H1 (cell line): Measurements from ENCODE around the gene TLCD5. TPM values are rescaled to one million over a fixed set of nuclear protein-coding genes. Genes with fewer than 3 reads are reported as not detected.

ENCODE experiments used
- CTCF ChIA-PET: fragments of 300-600 bp; sonication (Branson Sonifier 250); formaldehyde crosslinking; loops from one replicate; lab custom pipeline; 2021; ENCODE audit not compliant: partially characterized antibody; lab: Charles Lee
- POLR2A ChIA-PET: fragments of 300-600 bp; sonication (Branson Sonifier 250); formaldehyde crosslinking; loops from one replicate; lab custom pipeline; 2021; ENCODE audit warnings: inconsistent platforms; ENCODE audit not compliant: partially characterized antibody; lab: Charles Lee
- DNase-seq, 2 experiments: peaks; one replicate each; pipeline versions ENCODE4 v3.0.0 to v3.0.0-alpha.2; 2010 to 2022; ENCODE audit warnings: low spot score in 2 of 2, low read depth in 1 of 2, mixed read lengths in 1 of 2
- FAIRE-seq: peaks from 2 replicates; lab custom pipeline; 2011; peaks lifted over from hg19 to GRCh38; lab: Jason Lieb, UNC
- H2AFZ ChIP-seq: 2 replicates; pipeline ENCODE4 v1.8.1; 2012; ENCODE audit warnings: low read length, inconsistent platforms
- H2AK5ac ChIP-seq: 2 replicates; pipeline ENCODE4 v1.6.1; 2013; ENCODE audit warnings: low read depth, low read length
- H2BK120ac ChIP-seq: replicated peaks from 2 replicates; pipeline ENCODE3; 2013; ENCODE audit warnings: low read depth, low read length, inconsistent platforms
- H2BK12ac ChIP-seq: 2 replicates; pipeline ENCODE4 v1.6.1; 2013; ENCODE audit warnings: low read depth, low read length
- H2BK15ac ChIP-seq: 2 replicates; pipeline ENCODE4 v1.6.1; 2013; ENCODE audit warnings: low read length
- H2BK20ac ChIP-seq: 2 replicates; pipeline ENCODE4 v1.6.1; 2013; ENCODE audit warnings: low read length
- H2BK5ac ChIP-seq: 2 replicates; pipeline ENCODE4 v1.6.1; 2013; ENCODE audit warnings: low read depth, low read length
- H3K14ac ChIP-seq: 2 replicates; pipeline ENCODE4 v1.6.1; 2013; ENCODE audit warnings: inconsistent platforms; ENCODE audit not compliant: insufficient read length
- H3K18ac ChIP-seq: 2 replicates; pipeline ENCODE4 v1.6.1; 2013; ENCODE audit warnings: low read length; ENCODE audit errors: extremely low read depth
- H3K23ac ChIP-seq: 2 replicates; pipeline ENCODE4 v1.6.1; 2013; ENCODE audit warnings: inconsistent platforms; ENCODE audit not compliant: insufficient read length
- H3K23me2 ChIP-seq: 2 replicates; pipeline ENCODE4 v1.6.1; 2013; ENCODE audit warnings: low read depth, low read length
- H3K27ac ChIP-seq: 2 replicates; pipeline ENCODE4 v1.6.1; 2011; ENCODE audit warnings: low read depth, low read length, inconsistent platforms
- H3K27me3 ChIP-seq, 4 experiments: replicated peaks in 1 of 4; 1 replicate in 1 of 4; 2 replicates in 3 of 4; pipeline versions ENCODE4 v1.6.1 to v1.8.1; 2011 to 2013; ENCODE audit warnings: low read length in 3 of 4, mild to moderate bottlenecking in 3 of 4, inconsistent platforms in 2 of 4, mixed read lengths in 2 of 4, moderate library complexity in 1 of 4; ENCODE audit not compliant: control insufficient read depth in 3 of 4, insufficient read depth in 3 of 4; ENCODE audit errors: extremely low read depth in 1 of 4
- H3K36me3 ChIP-seq, 4 experiments: 2 replicates each; pipeline versions ENCODE4 v1.6.1 to v1.8.1; 2011 to 2013; ENCODE audit warnings: mild to moderate bottlenecking in 4 of 4, low read length in 3 of 4, moderate library complexity in 2 of 4, control low read depth in 1 of 4, inconsistent platforms in 1 of 4; ENCODE audit not compliant: insufficient read depth in 4 of 4, control insufficient read depth in 2 of 4
- H3K4ac ChIP-seq: replicated peaks from 2 replicates; pipeline ENCODE3; 2013; ENCODE audit warnings: low read length, low read depth, mixed read lengths, inconsistent platforms; ENCODE audit not compliant: insufficient read length
- H3K4me1 ChIP-seq, 4 experiments: replicated peaks in 1 of 4; 1 replicate in 1 of 4; 2 replicates in 3 of 4; pipeline versions ENCODE4 v1.6.1 to v1.8.1; 2011 to 2013; ENCODE audit warnings: low read length in 3 of 4, inconsistent platforms in 2 of 4, mixed read lengths in 1 of 4; ENCODE audit not compliant: insufficient read depth in 4 of 4, control insufficient read depth in 3 of 4
- H3K4me2 ChIP-seq, 2 experiments: 2 replicates each; pipeline versions ENCODE4 v1.6.1 to v1.8.1; 2011 to 2013; ENCODE audit warnings: low read depth in 2 of 2, low read length in 2 of 2, control low read depth in 1 of 2, inconsistent platforms in 1 of 2, mild to moderate bottlenecking in 1 of 2; ENCODE audit not compliant: insufficient read depth in 1 of 2
- H3K4me3 ChIP-seq, 4 experiments: fragments of 200-600, 300-600 bp in 1 of 4; sonication (generic), shearing (Covaris generic), sonication (Bioruptor Twin) in 1 of 4; 2 replicates each; pipeline versions ENCODE4 v1.5.1 to v1.8.1; 2011 to 2016; ENCODE audit warnings: low read length in 4 of 4, low read depth in 3 of 4, control low read depth in 2 of 4, inconsistent platforms in 2 of 4, mild to moderate bottlenecking in 2 of 4, mixed read lengths in 1 of 4, moderate library complexity in 1 of 4; ENCODE audit not compliant: insufficient read depth in 2 of 4; ENCODE audit errors: extremely low read depth in 1 of 4
- H3K56ac ChIP-seq: replicated peaks from 2 replicates; pipeline ENCODE3; 2013; ENCODE audit warnings: low read depth, mild to moderate bottlenecking, mixed read lengths, low read length, inconsistent platforms; ENCODE audit not compliant: insufficient read length
- H3K79me1 ChIP-seq: 2 replicates; pipeline ENCODE4 v1.6.1; 2013; ENCODE audit warnings: low read depth, low read length, control low read depth
- H3K79me2 ChIP-seq, 2 experiments: 2 replicates each; pipeline versions ENCODE4 v1.6.1 to v1.8.1; 2012 to 2013; ENCODE audit warnings: low read length in 2 of 2, mild to moderate bottlenecking in 2 of 2, inconsistent platforms in 1 of 2; ENCODE audit not compliant: insufficient read depth in 2 of 2, control insufficient read depth in 1 of 2
- H3K9ac ChIP-seq, 4 experiments: replicated peaks in 1 of 4; 1 replicate in 1 of 4; 2 replicates in 3 of 4; pipeline versions ENCODE4 v1.6.1 to v1.8.1; 2011 to 2013; ENCODE audit warnings: low read depth in 3 of 4, low read length in 3 of 4, control low read depth in 2 of 4, mild to moderate bottlenecking in 2 of 4, moderate library complexity in 2 of 4, inconsistent platforms in 1 of 4; ENCODE audit errors: extremely low read depth in 1 of 4
- H3K9me3 ChIP-seq, 2 experiments: 2 replicates each; pipeline versions ENCODE4 v1.6.1 to v1.8.1; 2012 to 2013; ENCODE audit warnings: mild to moderate bottlenecking in 2 of 2, moderate library complexity in 2 of 2, control low read depth in 1 of 2, inconsistent platforms in 1 of 2, low read depth in 1 of 2, low read length in 1 of 2, mixed read lengths in 1 of 2; ENCODE audit not compliant: insufficient read depth in 2 of 2
- H4K20me1 ChIP-seq, 2 experiments: replicated peaks in 1 of 2; 2 replicates each; pipeline versions ENCODE3 to v1.8.1; 2011 to 2013; ENCODE audit warnings: inconsistent platforms in 2 of 2, low read length in 2 of 2, mild to moderate bottlenecking in 1 of 2; ENCODE audit not compliant: insufficient read depth in 2 of 2, control insufficient read depth in 1 of 2
- H4K5ac ChIP-seq: 2 replicates; pipeline ENCODE4 v1.6.1; 2013; ENCODE audit warnings: low read length, low read depth, mixed read lengths, inconsistent platforms; ENCODE audit not compliant: insufficient read length
- H4K8ac ChIP-seq: 2 replicates; pipeline ENCODE4 v1.8.0; 2013; ENCODE audit warnings: mild to moderate bottlenecking, moderate library complexity, low read length, inconsistent platforms; ENCODE audit not compliant: insufficient read depth; ENCODE audit errors: extremely low read depth
- H4K91ac ChIP-seq: replicated peaks from 2 replicates; pipeline ENCODE3; 2013; ENCODE audit warnings: low read length, mixed read lengths, inconsistent platforms; ENCODE audit not compliant: insufficient read length
- BACH1 ChIP-seq: IDR thresholded peaks from 2 replicates; pipeline ENCODE4 v1.6.1; 2012; ENCODE audit warnings: low read length, improper control_type of control experiment
- BCL11A ChIP-seq, 2 experiments: IDR thresholded peaks; one replicate each; pipeline ENCODE4 v1.6.1; 2011; ENCODE audit warnings: low read depth in 2 of 2, low read length in 2 of 2, mild to moderate bottlenecking in 2 of 2
- EP300 ChIP-seq, 2 experiments: IDR thresholded peaks; 1 replicate in 1 of 2; 2 replicates in 1 of 2; pipeline ENCODE4 v1.6.1; 2011 to 2012; ENCODE audit warnings: low read depth in 2 of 2, low read length in 2 of 2, mild to moderate bottlenecking in 2 of 2, borderline replicate concordance in 1 of 2, inconsistent platforms in 1 of 2, moderate library complexity in 1 of 2
- GTF2F1 ChIP-seq: IDR thresholded peaks from 2 replicates; pipeline ENCODE4 v1.6.1; 2012; ENCODE audit warnings: low read depth, low read length, improper control_type of control experiment, borderline replicate concordance
- HDAC2 ChIP-seq, 2 experiments: fragments of 300-600 bp in 1 of 2; sonication (generic) in 1 of 2; IDR thresholded peaks; 2 replicates each; pipeline ENCODE4 v1.6.1; 2011 to 2012; ENCODE audit warnings: low read depth in 2 of 2, low read length in 2 of 2, mild to moderate bottlenecking in 2 of 2, moderate library complexity in 2 of 2, borderline replicate concordance in 1 of 2, inconsistent platforms in 1 of 2
- JUND ChIP-seq: IDR thresholded peaks from 2 replicates; pipeline ENCODE4 v1.6.1; 2011; ENCODE audit warnings: mild to moderate bottlenecking, improper control_type of control experiment, low read length
- PHF8 ChIP-seq: fragments of 200-600 bp; sonication (generic); conservative IDR thresholded peaks from 2 replicates; pipeline ENCODE4 v1.7.1; 2012; ENCODE audit warnings: low read depth, mild to moderate bottlenecking, inconsistent platforms, low read length, moderate library complexity
- POLR2A ChIP-seq, 2 experiments: IDR thresholded peaks; 1 replicate in 1 of 2; 2 replicates in 1 of 2; pipeline ENCODE4 v1.6.1; 2011; ENCODE audit warnings: low read depth in 2 of 2, low read length in 2 of 2, mild to moderate bottlenecking in 2 of 2; ENCODE audit errors: control extremely low read depth in 1 of 2
- SAP30 ChIP-seq: fragments of 300-600 bp; sonication (generic); IDR thresholded peaks from 2 replicates; pipeline ENCODE4 v1.7.1; 2012; ENCODE audit warnings: low read length, moderate library complexity, mild to moderate bottlenecking, inconsistent platforms; ENCODE audit not compliant: insufficient read depth, insufficient replicate concordance
- SIRT6 ChIP-seq: IDR thresholded peaks from one replicate; pipeline ENCODE4 v1.7.1; 2012; ENCODE audit warnings: low read length, inconsistent platforms
- SP4 ChIP-seq: IDR thresholded peaks from 2 replicates; pipeline ENCODE4 v1.6.1; 2012; ENCODE audit warnings: low read length, inconsistent platforms
- TAF7 ChIP-seq: optimal IDR thresholded peaks from 2 replicates; pipeline ENCODE3; 2011; ENCODE audit warnings: low read depth, mild to moderate bottlenecking, inconsistent platforms, low read length, moderate library complexity, borderline replicate concordance
- TCF12 ChIP-seq: IDR thresholded peaks from 2 replicates; pipeline ENCODE4 v1.6.1; 2011; ENCODE audit warnings: low read depth, mild to moderate bottlenecking, low read length
- YY1 ChIP-seq: IDR thresholded peaks from 2 replicates; pipeline ENCODE4 v1.6.1; 2011; ENCODE audit warnings: low read depth, mild to moderate bottlenecking, low read length
- WGBS, 2 experiments: shearing (Covaris generic) in 1 of 2; methylation state at CpG; one replicate each; pipeline versions ENCODE4 v1.1.6 to v1.1.7; 2013 to 2015; ENCODE audit warnings: low lambda C conversion rate in 2 of 2, mixed read lengths in 2 of 2, inconsistent platforms in 1 of 2, low coverage in 1 of 2, missing lambda C conversion rate in 1 of 2; ENCODE audit not compliant: insufficient replicate concordance in 2 of 2, insufficient coverage in 1 of 2, insufficient read length in 1 of 2; ENCODE audit errors: extremely low coverage in 1 of 2, missing lambda C conversion rate in 1 of 2; 5-methylcytosine and 5-hydroxymethylcytosine counted together
- polyA plus RNA-seq, 7 experiments: library from polyadenylated mRNA; depleted of rRNA in 3 of 7; stranded (reverse) in 5 of 7; unstranded in 2 of 7; fragments of >200 nt in 5 of 7; fragments of 200-250 nt in 2 of 7; gene quantifications; 1 replicate in 5 of 7; 2 replicates in 1 of 7; 4 replicates in 1 of 7; pipeline versions ENCODE4 v1.2.1 to v1.2.3, GENCODE V29; 2011 to 2013; ENCODE audit warnings: missing spikeins in 2 of 7, mixed read lengths in 2 of 7
- total RNA-seq: library from RNA; stranded (reverse); fragmentation: NEBNext Ultra II Directional; extraction: Animal tissue kit (Norgen Biotek cat#: 25700); gene quantifications from 2 replicates; pipeline ENCODE4 v1.2.1, GENCODE V29; 2021

Gene TLCD5
- total and polyA plus RNA-seq, 2 of the 8 experiments (the other 6 are each of a cell fraction or from before 2014, with no cell fraction given): 9.5 to 10.1 TPM

- CTCF ChIA-PET: interaction anchor here (1.1 to 1.2 kb wide), 3 partner anchors 93 to 345 kb away, joined by 3 to 4 read pairs (median 4); partner anchors contain the start of gene POU2F3
- POLR2A ChIA-PET: no interaction called here
- H3K27ac ChIP-seq: no peak overlapping the region
- DNase-seq: no peak
- H2AFZ ChIP-seq: no peak overlapping the region
- no peak overlapping the region for H3K56ac ChIP-seq
- no peak overlapping the region for H2AK5ac ChIP-seq
- H3K79me2 ChIP-seq: peaks cover 8 to 74% of the 10 kb centered on the region in 2 experiments; a peak in 3 of 4 replicates
- no peak overlapping the region; the same call in 1 of the 2 replicates for H4K8ac ChIP-seq
- no peaks in the 10 kb centered on the region for H3K27me3 ChIP-seq
- no peaks in the 10 kb centered on the region for H3K79me1 ChIP-seq
- H3K4ac ChIP-seq: no peak overlapping the region
- no peak overlapping the region for H2BK15ac ChIP-seq
- peaks cover 3 to 9% of the 10 kb centered on the region in 2 experiments for H4K20me1 ChIP-seq
- H3K23ac ChIP-seq: no peak overlapping the region
- no peak overlapping the region for H3K9ac ChIP-seq
- peaks cover 0 to 8% (median 5%) of the 10 kb centered on the region in 4 experiments; a peak in 6 of 7 replicates for H3K4me1 ChIP-seq
- H2BK12ac ChIP-seq: no peak overlapping the region
- no peaks in the 10 kb centered on the region for H3K9me3 ChIP-seq
- WGBS, 2 experiments: 73% methylated on average over 6 of the region's 6 CpGs; no CpG with 5 or more reads in 1 of the 2 experiments
- no peak overlapping the region for H2BK20ac ChIP-seq
- H3K36me3 ChIP-seq: no peaks in the 10 kb centered on the region
- H3K4me2 ChIP-seq: peak overlapping the region in 1 of 2 experiments; percentile 6; a peak in 1 of 4 replicates
- no peak overlapping the region for H3K14ac ChIP-seq
- H3K4me3 ChIP-seq: peak overlapping the region in 1 of 4 experiments; percentile 32; a peak in 1 of 8 replicates
- H2BK5ac ChIP-seq: 0 out of 2 replicates have a peak overlapping the region, but pooled peaks have one; percentile 31
- H2BK120ac ChIP-seq: no peak overlapping the region
- no peak overlapping the region for H4K91ac ChIP-seq
- H3K18ac ChIP-seq: no peak overlapping the region
- peaks cover 10% of the 10 kb centered on the region for H3K23me2 ChIP-seq
- H4K5ac ChIP-seq: no peak overlapping the region
- no peak for FAIRE-seq
- no peak for TF ChIP-seq TCF12
- TF ChIP-seq POLR2A (IDR thresholded peaks at IDR 0.05; ENCODE audit: control extremely low read depth in 1 of 2, low read depth in 2 of 2, low read length in 2 of 2): no peak
- no peak for TF ChIP-seq HDAC2 (IDR thresholded peaks at IDR 0.05; ENCODE audit: borderline replicate concordance in 1 of 2, low read depth in 2 of 2, low read length in 2 of 2)
- TF ChIP-seq YY1: no peak
- TF ChIP-seq JUND: no peak
- TF ChIP-seq SIRT6: no peak
- TF ChIP-seq SP4: no peak
- no peak for TF ChIP-seq GTF2F1
- no peak for TF ChIP-seq SAP30
- TF ChIP-seq BCL11A (IDR thresholded peaks at IDR 0.05; ENCODE audit: low read depth in 2 of 2, low read length in 2 of 2): no peak
- TF ChIP-seq EP300 (IDR thresholded peaks at IDR 0.05; ENCODE audit: borderline replicate concordance in 1 of 2, low read depth in 2 of 2, low read length in 2 of 2): no peak
- TF ChIP-seq TAF7: no peak
- no peak for TF ChIP-seq PHF8
- no peak for TF ChIP-seq BACH1
These were observed 14.3 kb downstream of the TLCD5 start for GRCh38 chr11:120339394-120339890.
